OCI-LY7 (cell line): ENCODE results near the gene NELFA.

Experiments
- CTCF ChIP-seq: fragments of 200-600 bp; sonication (generic); conservative IDR thresholded peaks from 2 replicates; pipeline ENCODE4 v1.5.1; 2014; ENCODE audit warnings: mild to moderate bottlenecking, antibody characterized with exemption, low read length, moderate library complexity, mixed read lengths
- EZH2phosphoT487 ChIP-seq: fragments of 200-600 bp; sonication (generic); IDR thresholded peaks from 2 replicates; pipeline ENCODE4 v1.6.1; 2018; ENCODE audit warnings: low read depth, borderline replicate concordance, mild to moderate bottlenecking, mixed run types, antibody characterized with exemption, low read length, moderate library complexity, mixed read lengths

GRCh38 chr4:2025817-2026216 lies 17.0 kb upstream of the NELFA start:
- no peak for TF ChIP-seq CTCF
- TF ChIP-seq EZH2phosphoT487: no peak
